IPS DF 4.7 (cell line): Measurements from ENCODE around the gene UXS1.

Source experiments
- DNase-seq: peaks from one replicate; pipeline ENCODE4 v3.0.0-alpha.2; 2013; ENCODE audit warnings: low spot score; ENCODE audit errors: extremely low read depth

Gene UXS1

GRCh38 chr2:106161938-106162820 is 31.9 kb downstream of the UXS1 start:
- no peak for DNase-seq

- no peak for DNase-seq
Observed at GRCh38 chr2:106161341-106161740, 32.8 kb downstream of the UXS1 start.

- DNase-seq: no peak
Observed at GRCh38 chr2:106160786-106161261, 33.3 kb downstream of the UXS1 start.

GRCh38 chr2:106159866-106160785 is 34.0 kb downstream of the UXS1 start:
- no peak for DNase-seq

GRCh38 chr2:106158871-106159270 is 35.2 kb downstream of the UXS1 start:
- no peak for DNase-seq

GRCh38 chr2:106158131-106158530 is 36.0 kb downstream of the UXS1 start:
- DNase-seq: no peak

GRCh38 chr2:106157416-106157815 is 36.7 kb downstream of the UXS1 start:
- DNase-seq: no peak

- DNase-seq: no peak
Observed at GRCh38 chr2:106156305-106157296, 37.5 kb downstream of the UXS1 start.

GRCh38 chr2:106153781-106154180 is 40.3 kb downstream of the UXS1 start:
- no peak for DNase-seq

GRCh38 chr2:106147665-106148064 is 46.4 kb downstream of the UXS1 start:
- no peak for DNase-seq

GRCh38 chr2:106147159-106147558 is 46.9 kb downstream of the UXS1 start:
- DNase-seq: no peak

- no peak for DNase-seq
Observed at GRCh38 chr2:106144621-106145331, 49.3 kb downstream of the UXS1 start.

GRCh38 chr2:106143495-106144215 is 50.4 kb downstream of the UXS1 start:
- no peak for DNase-seq

- DNase-seq: no peak
Observed at GRCh38 chr2:106142683-106143082, 51.4 kb downstream of the UXS1 start.

- no peak for DNase-seq
Observed at GRCh38 chr2:106140913-106141312, 53.2 kb downstream of the UXS1 start.

- DNase-seq: no peak
Observed at GRCh38 chr2:106140113-106140512, 54.0 kb downstream of the UXS1 start.

- no peak for DNase-seq
Observed at GRCh38 chr2:106139238-106139935, 54.7 kb downstream of the UXS1 start.

GRCh38 chr2:106138543-106139237 is 55.4 kb downstream of the UXS1 start:
- DNase-seq: no peak
